Tibial artery (tissue), 4 donors: ENCODE measurements around the gene GPS2.

ENCODE experiments used
- DNase-seq, 2 donors: peaks; one replicate each; pipeline ENCODE4 v3.0.0-alpha.2; 2019
- H3K27ac ChIP-seq, 2 donors: fragments of 200-600 bp; sonication (generic) in 1 of 2; 1 replicate in 1 of 2; 2 replicates in 1 of 2; pipeline ENCODE4 v1.5.1; 2018 to 2019; ENCODE audit warnings: mild to moderate bottlenecking in 1 of 2
- H3K27me3 ChIP-seq, 2 donors: fragments of 200-600 bp; sonication (generic) in 1 of 2; one replicate each; pipeline versions ENCODE4 v1.5.1 to v1.6.0; 2016 to 2019
- H3K36me3 ChIP-seq, 3 donors: fragments of 200-600 bp; sonication (generic) in 2 of 3; one replicate each; pipeline ENCODE4 v1.5.1; 2016 to 2019; ENCODE audit warnings: mild to moderate bottlenecking in 2 of 3
- H3K4me1 ChIP-seq, 4 donors: fragments of 200-600 bp; sonication (generic) in 2 of 4; 1 replicate in 3 of 4; 2 replicates in 1 of 4; pipeline ENCODE4 v1.5.1; 2016 to 2019
- H3K4me3 ChIP-seq, 2 donors: fragments of 200-600 bp; sonication (generic) in 1 of 2; 1 replicate in 1 of 2; 2 replicates in 1 of 2; pipeline ENCODE4 v1.5.1; 2018 to 2019; ENCODE audit warnings: mild to moderate bottlenecking in 2 of 2
- H3K9me3 ChIP-seq, 3 donors: fragments of 200-600 bp; sonication (generic) in 1 of 3; one replicate each; pipeline ENCODE4 v1.5.1; 2016 to 2019
- CTCF ChIP-seq, 2 experiments: fragments of 200-600 bp in 1 of 2; fragments of 450-650 bp in 1 of 2; IDR thresholded peaks; one replicate each; pipeline ENCODE4 v1.5.1; 2017 to 2019; ENCODE audit warnings: antibody characterized with exemption in 2 of 2, mild to moderate bottlenecking in 1 of 2, moderate library complexity in 1 of 2
- intact Hi-C: fragments of 100-400 bp; cut with DNase I; formaldehyde crosslinking; loops from one replicate; pipeline ENCODE4 v1.15.0; 2023; ENCODE audit warnings: low total_unique reads

Gene GPS2

GRCh38 chr17:7327056-7327455, 11.9 kb upstream of the GPS2 start:
- TF ChIP-seq CTCF (IDR thresholded peaks at IDR 0.05): no peak
- no peak overlapping the region for H3K4me3 ChIP-seq
- DNase-seq: no peak
- no peaks in the 10 kb centered on the region for H3K27me3 ChIP-seq
- H3K36me3 ChIP-seq: peaks cover 21 to 58% (median 36%) of the 10 kb centered on the region in 3 donors
- H3K27ac ChIP-seq: no peak overlapping the region
- H3K4me1 ChIP-seq: peaks cover 0 to 23% (median 16%) of the 10 kb centered on the region in 4 donors
- H3K9me3 ChIP-seq: no peaks in the 10 kb centered on the region
- intact Hi-C loops: no loop called here

- H3K4me1 ChIP-seq: peaks cover 0 to 23% (median 16%) of the 10 kb centered on the region in 4 donors
- H3K36me3 ChIP-seq: peaks cover 29 to 67% (median 45%) of the 10 kb centered on the region in 3 donors
- no peak for TF ChIP-seq CTCF (IDR thresholded peaks at IDR 0.05)
- no peak overlapping the region for H3K27ac ChIP-seq
- H3K4me3 ChIP-seq: no peak overlapping the region
- no peak for DNase-seq
- H3K27me3 ChIP-seq: no peaks in the 10 kb centered on the region
- H3K9me3 ChIP-seq: no peaks in the 10 kb centered on the region
- intact Hi-C loops: no loop called here
Measured at GRCh38 chr17:7326186-7326585, 11.0 kb upstream of the GPS2 start.

GRCh38 chr17:7325031-7325528, 9.9 kb upstream of the GPS2 start:
- Histone ChIP-seq H3K4me3 (no peak overlapping the region), H3K4me1 (peaks cover 0 to 15% (median 9%) of the 10 kb centered on the region in 4 donors), H3K9me3 (no peaks in the 10 kb centered on the region), H3K27ac (no peak overlapping the region), H3K36me3 (peaks cover 40 to 78% (median 56%) of the 10 kb centered on the region in 3 donors), H3K27me3 (no peaks in the 10 kb centered on the region)
- intact Hi-C loops: no loop called here
- DNase-seq: no peak
- no peak for TF ChIP-seq CTCF (IDR thresholded peaks at IDR 0.05)

- Histone ChIP-seq H3K36me3 (peaks cover 40 to 82% (median 59%) of the 10 kb centered on the region in 3 donors), H3K4me3 (no peak overlapping the region), H3K9me3 (no peaks in the 10 kb centered on the region), H3K27me3 (no peaks in the 10 kb centered on the region), H3K27ac (no peak overlapping the region), H3K4me1 (peaks cover 0 to 15% (median 9%) of the 10 kb centered on the region in 4 donors)
- no peak for TF ChIP-seq CTCF (IDR thresholded peaks at IDR 0.05)
- no peak for DNase-seq
- intact Hi-C loops: no loop called here
Measured at GRCh38 chr17:7324438-7324779, 9.2 kb upstream of the GPS2 start.

- peaks cover 40 to 87% (median 61%) of the 10 kb centered on the region in 3 donors for H3K36me3 ChIP-seq
- H3K4me1 ChIP-seq: peaks cover 0 to 15% (median 9%) of the 10 kb centered on the region in 4 donors
- peak; percentile 74 to 75 for TF ChIP-seq CTCF (IDR thresholded peaks at IDR 0.05)
- H3K9me3 ChIP-seq: no peaks in the 10 kb centered on the region
- intact Hi-C loops: no loop called here
- DNase-seq: peak in 1 of 2 donors; percentile 48
- no peak overlapping the region for H3K27ac ChIP-seq
- H3K27me3 ChIP-seq: no peaks in the 10 kb centered on the region
- H3K4me3 ChIP-seq: no peak overlapping the region
Measured at GRCh38 chr17:7323731-7324437, 8.7 kb upstream of the GPS2 start.
